GM12878 (cell line): Measurements from ENCODE around the gene SAMD1. TPM values are rescaled to one million over a fixed set of nuclear protein-coding genes. Genes with fewer than 3 reads are reported as not detected.
A peak's percentile ranks its signal among the peaks of the same experiment; 100 is the strongest.

ENCODE experiments used
- ASH2L ChIP-seq: fragments of 300-600, 200-600 bp; sonication (generic); IDR thresholded peaks from 2 replicates; pipeline ENCODE4 v1.6.1; 2017; ENCODE audit warnings: low read depth, mild to moderate bottlenecking, borderline replicate concordance
- BMI1 ChIP-seq: fragments of 450-650 bp; IDR thresholded peaks from 2 replicates; pipeline ENCODE4 v1.6.1; 2016; ENCODE audit warnings: mild to moderate bottlenecking, moderate library complexity, borderline replicate concordance
- CHD2 ChIP-seq: IDR thresholded peaks from 2 replicates; pipeline ENCODE4 v1.6.1; 2011; ENCODE audit warnings: low read depth, low read length, improper control_type of control experiment, borderline replicate concordance
- MXI1 ChIP-seq: fragments of 150-350 bp; IDR thresholded peaks from 2 replicates; pipeline ENCODE4 v1.6.1; 2011; ENCODE audit warnings: low read depth, mild to moderate bottlenecking, inconsistent platforms, low read length, improper control_type of control experiment
- NBN ChIP-seq: fragments of 450-650 bp; IDR thresholded peaks from 2 replicates; pipeline ENCODE4 v1.6.1; 2016
- NFXL1 ChIP-seq: fragments of 450-650 bp; IDR thresholded peaks from 2 replicates; pipeline ENCODE4 v1.6.1; 2017; ENCODE audit warnings: antibody characterized with exemption, mild to moderate bottlenecking, borderline replicate concordance
- NFYB ChIP-seq: IDR thresholded peaks from 2 replicates; pipeline ENCODE4 v1.6.1; 2011; ENCODE audit warnings: low read depth, mild to moderate bottlenecking, low read length, improper control_type of control experiment, moderate library complexity; ENCODE audit not compliant: insufficient read depth
- POLR2A ChIP-seq: IDR thresholded peaks from 2 replicates; pipeline ENCODE4 v1.6.1; 2011; ENCODE audit warnings: low read depth, mild to moderate bottlenecking, low read length
- RBBP5 ChIP-seq: fragments of 200-600 bp; sonication (generic); conservative IDR thresholded peaks from 2 replicates; pipeline ENCODE4 v1.6.1; 2016
- RELA ChIP-seq: fragments of 450-650 bp; IDR thresholded peaks from 2 replicates; pipeline ENCODE4 v1.8.0; 2014; ENCODE audit warnings: borderline replicate concordance; ENCODE audit not compliant: partially characterized antibody
- SMAD5 ChIP-seq: IDR thresholded peaks from 2 replicates; pipeline ENCODE4 v1.6.1; 2016; ENCODE audit warnings: antibody characterized with exemption, low read depth
- SREBF1 ChIP-seq: IDR thresholded peaks from 2 replicates; pipeline ENCODE4 v1.6.1; 2012; ENCODE audit warnings: mild to moderate bottlenecking, low read length
- SREBF2 ChIP-seq: IDR thresholded peaks from 2 replicates; pipeline ENCODE4 v1.6.1; 2012; ENCODE audit warnings: mild to moderate bottlenecking, low read length
- ZBTB4 ChIP-seq: fragments of 450-650 bp; formaldehyde crosslinking; IDR thresholded peaks from 2 replicates; pipeline ENCODE4 v1.4.0; 2022; ENCODE audit warnings: mild to moderate bottlenecking, moderate library complexity
- ZBTB40 ChIP-seq: fragments of 450-650 bp; IDR thresholded peaks from 2 replicates; pipeline ENCODE4 v1.6.1; 2016; ENCODE audit warnings: mild to moderate bottlenecking, moderate library complexity, borderline replicate concordance
- ZNF207 ChIP-seq: fragments of 450-650 bp; IDR thresholded peaks from 2 replicates; pipeline ENCODE4 v1.6.1; 2014; ENCODE audit warnings: antibody characterized with exemption, mild to moderate bottlenecking, borderline replicate concordance
- ZNF592 ChIP-seq: fragments of 450-650 bp; IDR thresholded peaks from 2 replicates; pipeline ENCODE4 v1.6.1; 2017; ENCODE audit warnings: mild to moderate bottlenecking, moderate library complexity
- polyA plus RNA-seq, 11 experiments: library from polyadenylated mRNA; depleted of rRNA in 4 of 11; unstranded in 6 of 11; stranded (reverse) in 5 of 11; fragments of >200 nt; fragmentation: Nextera tagmentation in 4 of 11; fragmentation: Illumina TruSeq in 1 of 11; extraction: Ambion mirVana in 4 of 11; extraction: Trizol in 1 of 11; gene quantifications; 1 replicate in 1 of 11; 2 replicates in 10 of 11; pipeline versions ENCODE4 v1.2.1 to v1.2.3, GENCODE V29; 2011 to 2016; ENCODE audit warnings: inconsistent platforms in 2 of 11, missing spikeins in 2 of 11, low read depth in 1 of 11
- total RNA-seq, 4 experiments: library from RNA; depleted of rRNA in 3 of 4; stranded (reverse); fragments of >200 nt in 3 of 4; fragmentation: Illumina TruSeq in 1 of 4; extraction: Trizol in 1 of 4; gene quantifications; 2 replicates each; pipeline versions ENCODE4 v1.2.1 to v1.2.3, GENCODE V29; 2013 to 2021

Gene SAMD1
- total and polyA plus RNA-seq, 10 of the 15 experiments (the other 5 are each of a cell fraction or from before 2014, with no cell fraction given): 3.0 to 71.7 (median 19.3) TPM

- TF ChIP-seq BMI1: no peak
- TF ChIP-seq SREBF1: peak; percentile 88
- no peak; the same call in none of the 2 replicates for TF ChIP-seq NBN
- no peak for TF ChIP-seq ZNF592
- TF ChIP-seq ZBTB4 (CRISPR knock-in tag): no peak
- TF ChIP-seq RBBP5: no peak
- no peak for TF ChIP-seq NFXL1
- TF ChIP-seq NFYB: peak; percentile 52; the same call in 1 of the 2 replicates
- TF ChIP-seq MXI1: peak; percentile 49
- TF ChIP-seq SMAD5: peak; percentile 50; the same call in 1 of the 2 replicates
- no peak for TF ChIP-seq SREBF2
- peak; percentile 55; the same call in 1 of the 2 replicates for TF ChIP-seq ZNF207
- peak; percentile 58 for TF ChIP-seq RELA
- no peak for TF ChIP-seq ASH2L
- peak; percentile 98 for TF ChIP-seq ZBTB40
- TF ChIP-seq CHD2: peak; percentile 85
- peak; percentile 81 for TF ChIP-seq POLR2A
Observed at GRCh38 chr19:14080887-14081796, 9.4 kb downstream of the SAMD1 start (continued).
